HG02885 (cell line): ENCODE data around the gene MMD2.
"Not testable (repeated sequence)": the region's sequence is repeated elsewhere in the genome, so short reads cannot be mapped to it uniquely, and the experiment has no call there.

Source experiments
- ATAC-seq: cut with Tn5 transposase; IDR thresholded peaks from one replicate; pipeline ENCODE4 v1.9.1; 2021; ENCODE audit warnings: mild to moderate bottlenecking; ENCODE audit not compliant: unreplicated experiment, poor library complexity

MMD2 gene

DNA sequence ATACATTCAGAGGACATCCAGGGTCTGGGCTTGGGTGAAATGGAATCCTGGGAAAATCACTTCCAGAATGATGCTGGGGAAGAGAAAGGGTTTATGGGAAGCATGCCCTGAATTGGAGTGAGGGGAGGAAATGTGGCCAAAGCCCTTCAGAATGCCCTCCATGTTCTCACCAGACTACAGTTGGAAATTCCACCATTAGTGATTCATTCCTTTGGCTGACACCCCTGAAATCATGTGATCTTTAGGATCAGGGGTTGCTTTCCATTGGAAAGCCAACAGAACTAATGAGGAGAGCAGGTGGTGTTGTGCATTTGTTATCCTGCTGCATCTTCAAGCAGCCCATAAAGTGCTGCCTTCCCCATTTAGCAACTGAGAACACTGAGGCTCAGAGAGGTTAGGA, 54.6 kb downstream of the MMD2 start:
- ATAC-seq: no peak

DNA sequence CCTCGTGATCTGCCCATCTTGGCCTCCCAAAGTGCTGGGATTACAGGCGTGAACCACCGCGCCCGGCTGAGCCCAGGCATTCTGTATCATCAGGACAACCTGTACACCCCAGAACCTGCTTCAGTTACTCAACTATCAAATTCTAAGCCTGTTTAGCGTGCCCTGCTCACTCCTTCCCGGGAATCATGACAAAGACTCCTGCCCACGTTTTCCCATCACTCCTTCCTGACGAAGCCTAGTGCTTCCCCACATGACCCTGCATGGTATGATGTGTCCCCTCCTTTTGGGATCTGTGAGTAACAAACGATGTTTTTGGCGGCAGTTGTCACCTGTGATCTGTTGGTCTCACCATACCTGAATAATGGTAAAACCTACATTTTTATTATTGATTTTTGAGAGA, 63.2 kb downstream of the MMD2 start:
- ATAC-seq: no peak

DNA sequence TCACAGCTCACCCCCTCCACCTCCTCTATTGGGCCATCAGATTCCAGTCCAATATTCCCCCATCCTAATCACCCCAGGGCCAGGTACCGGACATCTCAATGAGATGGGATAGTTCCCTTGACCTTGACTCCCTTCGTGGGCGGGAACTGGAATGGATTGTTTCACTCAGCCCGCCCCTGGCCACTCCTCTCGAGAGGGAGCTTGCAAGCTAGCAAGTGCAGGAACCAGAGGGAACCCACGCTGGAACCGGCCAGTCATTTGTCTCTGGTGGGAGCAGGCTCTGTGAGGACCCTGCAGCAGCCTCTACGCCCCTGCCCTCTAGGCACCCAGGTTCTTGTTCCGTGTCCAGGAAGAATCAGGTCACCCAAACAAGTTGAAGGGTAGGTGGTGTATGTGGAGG, 64.5 kb downstream of the MMD2 start:
- no peak for ATAC-seq

DNA sequence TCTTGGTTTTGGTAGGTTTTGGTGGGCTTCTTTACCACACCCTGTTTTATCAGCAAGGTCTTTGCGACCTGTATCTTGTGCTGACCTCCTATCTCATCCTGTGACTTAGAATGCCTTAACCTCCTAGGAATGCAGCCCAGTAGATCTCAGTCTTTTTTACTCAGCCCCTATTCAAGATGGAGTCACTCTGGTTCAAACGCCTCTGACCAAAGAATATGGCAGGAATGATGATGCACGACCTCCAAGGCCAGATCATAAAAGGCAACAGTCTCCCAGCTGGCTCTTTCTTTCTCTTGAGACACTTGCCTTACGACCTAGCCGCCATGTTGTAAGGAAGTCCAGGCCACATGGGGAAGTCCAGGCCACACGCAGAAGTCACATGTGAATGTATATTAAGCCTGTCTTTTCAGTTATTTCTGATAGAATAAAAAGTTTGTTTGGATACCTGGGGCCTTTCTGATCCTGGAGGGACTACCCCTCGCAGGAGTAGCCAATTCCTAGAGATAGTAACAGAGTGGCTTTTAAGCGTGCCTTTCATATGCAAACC, 65.0 kb downstream of the MMD2 start:
- no peak for ATAC-seq

DNA sequence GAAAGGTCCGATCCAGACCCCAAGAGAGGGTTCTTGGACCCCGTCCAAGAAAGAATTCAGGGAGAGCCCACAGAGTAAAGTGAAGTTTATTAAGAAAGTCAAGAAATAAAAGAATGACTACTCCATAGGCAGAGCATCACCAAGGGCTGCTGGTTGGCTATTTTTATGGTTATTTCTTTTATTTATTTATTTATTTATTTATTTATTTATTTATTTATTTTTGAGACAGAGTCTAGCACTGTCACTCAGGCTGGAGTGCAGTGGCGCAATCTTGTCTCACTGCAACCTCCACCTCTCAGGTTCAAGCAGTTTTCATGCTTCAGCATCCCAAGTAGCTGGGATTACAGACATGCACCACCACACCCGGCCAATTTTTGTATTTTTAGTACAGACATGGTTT, 65.8 kb downstream of the MMD2 start:
- ATAC-seq: not testable (repeated sequence)

DNA sequence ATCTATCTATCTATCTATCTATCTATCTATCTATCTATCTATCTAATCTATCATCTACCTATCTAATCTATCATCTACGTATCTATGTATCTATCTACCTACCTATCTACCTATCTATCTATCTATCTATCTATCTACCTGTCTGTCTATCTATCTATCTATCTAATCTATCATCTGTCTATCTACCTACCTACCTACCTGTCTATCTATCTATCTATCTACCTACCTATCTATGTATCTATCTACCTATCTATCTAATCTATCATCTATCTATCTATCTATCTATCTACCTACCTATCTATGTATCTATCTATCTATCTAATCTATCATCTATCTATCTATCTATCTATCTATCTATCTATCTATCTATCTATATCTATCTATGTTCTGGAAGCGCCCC, 67.5 kb downstream of the MMD2 start:
- ATAC-seq: not testable (repeated sequence)

DNA sequence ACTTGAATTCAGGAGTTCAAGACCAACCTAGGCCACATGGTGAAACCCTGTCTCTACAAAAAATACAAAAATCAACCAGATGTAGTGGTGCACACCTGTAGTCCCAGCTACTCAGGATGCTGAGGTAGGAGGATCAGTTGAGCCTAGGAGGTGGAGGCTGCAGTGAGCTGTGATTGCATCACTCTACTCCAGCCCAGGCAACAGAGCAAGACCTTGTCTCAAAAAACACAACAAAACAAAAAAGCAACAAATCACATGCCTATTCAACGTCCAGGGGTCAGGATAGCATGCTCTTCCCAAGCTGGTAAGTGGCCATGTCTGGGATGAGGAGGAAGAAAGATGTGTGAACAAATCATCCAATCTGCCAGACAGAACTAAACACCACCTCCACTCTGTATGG, 69.3 kb downstream of the MMD2 start:
- no peak for ATAC-seq

DNA sequence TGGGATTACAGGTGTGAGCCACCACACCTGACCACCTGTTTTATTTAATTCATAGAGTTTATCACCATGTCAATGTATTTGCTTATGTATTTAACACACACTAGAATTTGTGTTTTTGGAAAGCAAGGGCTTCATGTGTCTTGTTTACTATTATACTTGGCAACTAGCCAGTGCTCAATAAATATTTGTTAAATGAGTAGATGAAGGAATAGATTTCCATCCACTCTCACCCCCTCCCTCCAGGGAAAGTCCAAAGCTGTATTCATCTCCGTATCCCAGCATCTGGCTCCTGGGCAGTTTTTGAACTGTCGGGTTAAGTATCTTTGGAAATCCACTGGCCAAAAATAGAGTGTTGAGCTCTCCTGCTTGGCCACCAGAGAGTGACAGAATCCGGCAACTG, 70.8 kb downstream of the MMD2 start:
- ATAC-seq: no peak

DNA sequence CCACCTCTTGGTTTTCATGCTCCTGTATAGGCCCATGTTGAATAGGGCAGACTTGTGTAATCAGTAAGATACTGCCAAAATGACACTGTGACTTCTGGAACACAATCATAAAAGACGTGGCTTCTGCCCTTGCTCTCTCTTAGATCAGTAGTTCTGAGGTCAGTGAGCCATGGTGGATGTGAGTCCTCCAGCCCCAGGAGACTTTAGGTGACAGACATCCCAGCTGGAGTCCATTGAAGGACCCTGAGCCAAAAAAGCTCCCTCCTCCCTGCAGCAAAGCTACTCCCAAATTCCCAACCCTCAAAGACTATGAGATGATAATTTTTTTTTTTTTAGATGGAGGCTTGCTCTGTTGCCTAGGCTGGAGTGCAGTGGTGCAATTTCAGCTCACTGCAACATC, 72.3 kb downstream of the MMD2 start:
- no peak for ATAC-seq

DNA sequence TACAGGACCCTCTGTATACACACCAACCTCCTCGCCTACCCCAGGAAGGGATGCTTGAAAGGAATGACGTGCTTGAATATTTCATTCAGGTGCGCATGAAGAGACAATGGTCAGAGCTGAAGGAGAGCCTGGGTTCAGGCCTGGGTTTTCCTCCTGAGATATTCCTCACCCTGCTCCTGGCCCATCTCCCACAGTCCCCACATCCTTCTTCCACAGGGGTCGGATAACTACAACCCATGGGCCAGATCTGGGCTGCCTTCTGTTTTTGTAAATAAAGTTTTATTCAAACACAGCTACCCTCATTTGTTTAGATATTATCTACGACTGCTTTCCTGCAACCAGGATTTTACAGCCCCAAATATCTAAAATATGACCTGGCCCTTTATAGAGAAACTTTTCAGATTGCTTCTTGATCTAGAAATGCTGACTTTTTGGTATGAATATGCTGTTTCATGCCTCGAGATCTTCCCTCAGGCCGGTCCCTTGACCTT, 73.6 kb downstream of the MMD2 start:
- ATAC-seq: no peak

DNA sequence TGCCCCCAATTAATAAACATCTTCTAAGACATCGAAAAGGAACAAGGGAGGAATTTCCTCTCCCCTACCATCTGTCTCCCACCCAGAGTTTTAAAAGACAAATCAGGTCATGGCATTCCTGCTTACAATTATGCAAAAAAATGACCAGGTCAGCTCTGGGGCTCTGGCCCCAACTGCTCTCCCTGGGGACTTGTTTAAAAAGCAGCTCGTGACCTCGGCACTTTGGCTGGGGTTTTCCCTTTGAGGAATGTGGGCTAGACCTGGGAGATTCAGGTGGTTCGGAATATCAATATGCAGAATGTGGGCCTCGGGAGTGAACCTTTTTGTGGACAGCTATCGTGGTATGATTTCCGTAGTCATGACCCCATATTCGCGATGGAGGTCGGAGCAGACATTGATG, 74.8 kb downstream of the MMD2 start:
- no peak for ATAC-seq

DNA sequence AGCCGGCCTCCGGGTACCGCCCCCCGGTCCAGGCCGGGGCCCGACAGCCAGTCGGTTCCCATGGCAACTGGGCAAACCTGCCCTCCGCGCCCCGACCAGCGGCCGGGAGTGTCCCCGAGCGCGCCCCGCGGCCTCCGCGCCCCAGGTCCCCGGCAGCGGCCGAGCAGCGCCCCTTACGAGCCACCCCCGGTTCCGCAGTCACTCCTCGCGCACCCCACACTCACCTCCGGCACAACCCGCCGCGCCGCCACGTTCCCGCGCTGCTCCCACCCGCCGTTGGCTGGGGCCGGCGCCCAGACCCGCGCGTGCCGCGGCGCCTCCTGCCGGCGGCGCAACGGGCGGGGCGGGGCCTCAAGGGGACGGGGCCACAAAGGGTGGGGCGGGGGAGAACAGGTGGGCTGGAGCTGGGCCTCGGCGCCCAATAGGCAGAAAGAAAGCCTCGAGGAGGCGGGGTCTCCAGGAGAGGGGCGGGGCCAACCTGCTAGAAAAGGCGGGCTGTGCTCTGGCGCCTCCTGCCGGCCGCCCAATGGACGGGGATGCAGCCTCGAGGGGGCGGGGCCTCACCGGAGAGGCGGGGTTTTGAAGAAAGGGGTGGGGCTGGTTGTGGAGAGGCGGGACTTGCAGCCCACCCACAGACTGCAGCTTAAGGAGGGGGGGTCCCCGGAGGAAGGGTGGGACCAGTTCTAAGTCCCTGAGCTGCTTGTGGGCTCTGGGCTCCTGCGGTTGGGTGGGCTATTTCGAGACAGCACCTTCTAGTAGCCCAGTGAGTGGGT, 75.4 kb downstream of the MMD2 start, which contains the start of gene RADIL:
TSS of gene RADIL (minus strand) at position 345 of the 773 bp plus-strand sequence. CDS start 5,577 bp downstream, outside the sequence.
- ATAC-seq: peak; percentile 46

DNA sequence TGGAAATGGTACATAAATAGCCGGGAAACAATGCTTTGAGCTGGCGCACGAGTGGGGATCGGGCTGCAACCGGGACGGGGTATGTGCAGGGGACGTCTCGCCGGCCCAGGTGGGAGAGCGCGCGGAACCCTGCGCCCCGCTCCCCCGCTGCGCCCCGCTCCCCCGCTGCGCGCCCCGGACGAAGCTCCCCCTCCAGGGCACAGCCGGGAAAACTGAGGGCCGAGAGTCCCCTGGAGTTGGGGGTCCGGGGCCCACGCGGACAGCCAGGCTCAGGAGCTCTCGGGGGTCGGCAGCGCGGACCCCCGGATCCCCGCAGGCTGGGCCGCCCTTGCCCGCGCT, 76.0 kb downstream of the MMD2 start:
- ATAC-seq: no peak

DNA sequence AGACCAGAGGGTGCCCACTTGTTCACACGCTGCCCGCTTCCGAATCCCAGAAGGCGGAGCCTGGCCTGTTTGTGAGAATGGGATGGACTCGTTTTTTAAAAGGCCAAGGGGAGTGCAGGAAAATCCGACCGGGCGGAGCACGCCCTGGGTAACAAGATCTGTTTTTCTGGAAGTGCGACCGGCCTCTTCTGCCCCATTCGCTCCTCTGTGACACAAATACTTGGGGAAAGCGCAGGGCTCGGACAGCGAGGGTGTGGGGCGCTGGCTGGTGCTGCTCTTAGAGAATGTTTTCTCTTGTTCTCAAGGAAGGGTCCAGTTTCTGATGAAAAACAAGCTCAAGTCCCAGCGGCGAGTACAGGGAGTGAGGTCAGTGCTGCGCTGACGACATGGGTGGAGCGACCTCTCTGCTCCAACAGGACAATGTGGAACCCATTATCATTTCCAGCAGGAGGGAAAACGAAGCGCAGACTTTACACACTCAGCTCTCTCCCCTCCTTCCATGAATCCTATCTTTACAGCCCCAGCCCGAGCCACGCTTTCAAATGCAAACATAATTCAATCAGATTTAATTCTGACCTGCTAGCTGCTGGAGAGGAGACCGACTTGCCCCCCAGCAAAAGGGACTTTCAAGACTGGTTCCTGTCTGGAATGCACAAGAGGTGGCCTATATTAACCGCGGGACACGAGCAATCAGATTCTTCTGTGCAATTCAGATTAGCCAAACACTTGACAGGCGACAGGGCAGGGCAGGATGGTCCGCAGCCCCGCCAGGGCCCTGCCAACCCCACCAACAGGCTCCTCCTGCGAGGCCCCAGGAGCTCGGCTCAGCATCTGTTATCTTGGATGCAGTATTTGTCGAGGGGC, 76.6 kb downstream of the MMD2 start:
- ATAC-seq: no peak

DNA sequence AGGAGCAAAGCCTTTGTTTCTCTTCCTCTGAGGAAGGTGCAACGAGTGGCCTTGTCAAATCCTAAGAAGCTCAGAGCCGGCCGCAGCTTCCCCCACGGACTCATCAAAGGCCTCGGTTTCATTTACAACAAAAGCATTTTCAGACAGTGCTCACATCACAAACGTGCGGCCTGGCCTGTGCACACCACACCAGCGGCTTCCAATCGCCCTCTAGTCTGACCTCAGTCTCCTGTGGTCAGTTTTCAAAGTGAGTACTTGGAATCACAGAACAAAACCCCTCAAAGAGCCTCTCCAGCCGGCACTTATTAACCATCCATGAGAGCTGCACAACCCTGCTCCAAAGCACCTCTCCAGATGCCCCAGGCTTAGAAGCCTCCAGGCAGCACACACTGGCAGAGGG, 78.8 kb downstream of the MMD2 start:
- ATAC-seq: no peak

DNA sequence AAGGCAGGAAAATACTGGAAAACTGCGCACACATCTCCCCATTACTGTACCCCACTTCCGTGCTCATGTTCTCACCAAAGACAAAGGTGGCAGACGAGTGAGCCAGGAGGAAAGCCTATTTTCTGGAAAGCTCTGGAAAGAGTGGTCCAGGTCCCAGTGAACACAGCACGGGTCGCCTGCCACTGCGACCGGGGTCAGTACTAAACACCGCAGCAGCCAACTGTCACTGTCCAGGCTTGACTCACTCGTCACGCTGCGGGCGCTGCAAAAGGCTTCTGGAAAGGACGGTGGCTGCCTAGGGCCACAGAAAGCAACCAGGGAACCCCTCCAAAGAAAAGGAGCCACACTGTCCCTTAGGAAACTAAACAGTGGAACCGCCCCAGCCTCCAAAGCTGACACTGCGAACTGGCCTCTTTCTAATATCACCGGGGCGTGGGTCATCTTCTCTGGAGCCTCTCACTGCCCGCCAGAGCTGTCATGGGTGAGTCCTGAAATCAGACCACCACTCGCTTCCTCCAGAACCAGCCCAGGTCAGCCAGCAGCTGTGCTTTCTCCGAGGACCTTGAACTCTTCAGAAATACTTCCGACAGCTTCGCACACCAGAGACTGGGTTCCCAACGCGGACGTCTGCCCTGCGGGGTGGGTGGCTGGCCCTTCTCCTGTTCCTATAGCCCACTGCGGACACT, 79.4 kb downstream of the MMD2 start:
- ATAC-seq: no peak

DNA sequence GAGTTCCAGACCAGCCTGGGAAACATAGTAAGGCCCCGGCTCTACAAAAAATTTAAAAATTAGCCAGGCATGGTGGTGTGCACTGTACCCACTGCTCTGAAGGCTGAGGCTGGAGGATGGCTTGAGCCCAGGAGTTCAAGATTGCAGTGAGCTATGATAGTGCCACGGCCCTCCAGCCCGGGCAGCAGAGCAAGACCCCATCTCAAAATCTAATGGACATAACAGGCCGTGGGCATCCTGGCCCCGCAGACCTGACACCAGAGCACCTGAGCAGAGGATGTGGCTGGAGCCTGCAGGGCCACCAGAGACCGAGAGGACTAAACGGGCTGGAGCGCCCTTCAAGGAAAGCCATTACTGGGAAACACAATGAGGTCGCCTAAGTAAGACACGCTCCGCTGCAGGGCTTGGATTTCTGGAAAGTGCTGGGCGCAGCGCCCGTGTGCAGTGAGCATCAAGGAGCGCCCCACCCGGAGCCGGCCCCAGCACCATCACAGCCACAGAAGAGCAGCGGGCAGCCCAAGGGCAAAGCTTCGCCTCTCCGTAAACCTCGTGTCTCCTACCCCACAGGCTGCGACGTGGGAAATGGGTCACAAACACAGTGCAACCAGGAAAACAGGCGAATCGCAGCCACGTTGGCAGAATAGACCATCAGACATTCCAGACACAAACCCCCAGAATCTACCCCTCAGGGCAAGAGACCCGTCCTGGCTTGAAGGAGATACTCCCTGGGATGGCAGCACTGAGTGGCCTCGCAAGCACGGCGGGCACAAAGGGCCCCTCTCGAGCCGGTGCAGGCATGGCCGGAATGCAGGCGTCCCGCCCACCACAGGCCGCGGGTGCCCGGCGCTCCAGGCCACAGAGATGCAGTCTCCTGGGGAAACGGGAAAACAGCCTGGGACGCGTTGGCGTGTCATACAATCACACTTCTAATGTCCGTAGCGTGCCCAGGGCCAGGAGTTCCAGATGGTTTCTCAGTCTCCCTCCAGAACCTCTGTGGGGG, 80.4 kb downstream of the MMD2 start:
- ATAC-seq: no peak

DNA sequence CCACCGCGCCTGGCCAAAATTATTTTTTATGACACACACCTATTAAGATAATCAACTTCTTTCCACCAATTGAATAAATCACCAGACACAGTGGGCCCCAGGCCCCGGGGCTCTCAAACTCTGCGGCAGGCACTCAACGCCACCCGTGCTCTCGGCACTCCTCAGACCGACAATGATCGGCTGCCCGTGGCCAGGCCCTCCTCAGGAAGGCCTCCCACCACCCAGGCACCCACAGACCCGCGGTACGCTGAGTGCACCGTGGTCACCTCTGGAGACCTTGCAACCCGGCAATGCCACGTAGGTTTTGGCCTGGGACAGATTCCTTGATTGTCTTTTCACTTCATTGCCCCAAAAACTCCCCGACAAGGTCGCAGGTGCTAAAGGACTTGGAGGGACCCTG, 82.4 kb downstream of the MMD2 start:
- ATAC-seq: no peak

DNA sequence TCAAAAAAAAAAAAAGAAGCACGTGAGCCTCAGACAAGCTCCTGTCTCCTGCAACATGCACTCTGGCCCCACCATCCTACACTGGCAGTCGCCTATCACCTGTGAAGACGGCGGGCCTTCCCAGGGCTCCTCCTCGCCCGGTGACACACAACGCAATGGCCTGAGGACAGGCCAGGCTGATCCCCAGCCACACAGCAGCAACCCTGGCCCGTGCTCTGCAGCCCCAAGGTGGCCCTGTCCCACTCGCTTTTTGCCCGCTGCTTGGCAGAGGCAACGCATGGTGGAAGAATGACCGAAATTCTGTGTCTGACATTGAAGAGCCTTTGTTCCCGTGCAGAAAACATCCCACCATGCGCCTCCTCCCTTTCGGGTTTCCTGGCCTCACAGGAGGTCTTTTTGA, 83.6 kb downstream of the MMD2 start:
- ATAC-seq: no peak
